Endothelial cell of umbilical vein (primary cell): ENCODE measurements around the gene TTLL5. TPM values are rescaled to one million over a fixed set of nuclear protein-coding genes. Genes with fewer than 3 reads are reported as not detected.

ENCODE experiments used
- BruUV-seq: library from RNA; stranded (reverse); fragments of 400-500 nt; replicated peaks from 2 replicates; lab custom pipeline; 2021; lab: Mats Ljungman, UMichigan
- CTCF ChIA-PET: fragments of 300-600, 350-600 bp; sonication (Branson Sonifier 250); formaldehyde crosslinking; loops from one replicate; lab custom pipeline; 2021; ENCODE audit warnings: antibody characterized with exemption, inconsistent platforms; lab: Charles Lee
- POLR2A ChIA-PET: fragments of 300-600, 350-600 bp; sonication (Branson Sonifier 250); formaldehyde crosslinking; loops from one replicate; lab custom pipeline; 2021; ENCODE audit warnings: antibody characterized with exemption, inconsistent platforms; lab: Charles Lee
- DNase-seq: peaks from one replicate; pipeline ENCODE4 v3.0.0-alpha.2; 2011; ENCODE audit warnings: low read depth, low spot score
- FAIRE-seq: peaks from 2 replicates; lab custom pipeline; 2011; peaks lifted over from hg19 to GRCh38; lab: Jason Lieb, UNC
- H2AFZ ChIP-seq: 2 replicates; pipeline ENCODE4 v1.6.0; 2012; ENCODE audit warnings: low read depth, low read length, control low read depth, inconsistent platforms
- H3K27ac ChIP-seq: 2 replicates; pipeline ENCODE4 v1.5.1; 2011; ENCODE audit warnings: low read depth, mild to moderate bottlenecking, control low read depth, low read length, moderate library complexity; ENCODE audit not compliant: insufficient read depth
- H3K27me3 ChIP-seq, 2 experiments: 2 replicates each; pipeline versions ENCODE4 v1.6.0 to v1.6.1; 2011; ENCODE audit warnings: low read length in 2 of 2, mixed read lengths in 1 of 2; ENCODE audit not compliant: control insufficient read depth in 2 of 2, insufficient read depth in 2 of 2
- H3K36me3 ChIP-seq, 2 experiments: 2 replicates in 1 of 2; 3 replicates in 1 of 2; pipeline ENCODE4 v1.5.1; 2011; ENCODE audit warnings: low read length in 2 of 2, mild to moderate bottlenecking in 1 of 2, moderate library complexity in 1 of 2; ENCODE audit not compliant: control insufficient read depth in 2 of 2, insufficient read depth in 2 of 2; ENCODE audit errors: extremely low read depth in 1 of 2
- H3K4me1 ChIP-seq: 3 replicates; pipeline ENCODE4 v1.5.1; 2011; ENCODE audit warnings: mild to moderate bottlenecking, low read length; ENCODE audit not compliant: control insufficient read depth, insufficient read depth; ENCODE audit errors: extremely low read depth
- H3K4me2 ChIP-seq: 2 replicates; pipeline ENCODE4 v1.6.1; 2011; ENCODE audit warnings: low read length, control low read depth, mixed read lengths; ENCODE audit not compliant: insufficient read depth
- H3K4me3 ChIP-seq, 3 experiments: fragments of 200-600 bp in 1 of 3; sonication (generic), shearing (Covaris generic) in 1 of 3; replicated peaks in 1 of 3; 2 replicates each; pipeline ENCODE4 v1.5.1; 2011 to 2016; ENCODE audit warnings: control low read depth in 3 of 3, low read length in 3 of 3, mild to moderate bottlenecking in 2 of 3, inconsistent platforms in 1 of 3, low read depth in 1 of 3, moderate library complexity in 1 of 3; ENCODE audit not compliant: insufficient read depth in 1 of 3
- H3K79me2 ChIP-seq: 2 replicates; pipeline ENCODE4 v1.6.0; 2012; ENCODE audit warnings: low read length, inconsistent platforms; ENCODE audit not compliant: control insufficient read depth, insufficient read depth
- H3K9ac ChIP-seq: replicated peaks from 2 replicates; pipeline ENCODE3; 2011; ENCODE audit warnings: low read length, control low read depth; ENCODE audit not compliant: insufficient read depth; ENCODE audit errors: extremely low read depth
- H3K9me1 ChIP-seq: replicated peaks from 3 replicates; pipeline ENCODE4 v1.6.0; 2011; ENCODE audit warnings: mild to moderate bottlenecking, low read length; ENCODE audit not compliant: control insufficient read depth, insufficient read depth; ENCODE audit errors: extremely low read depth
- H3K9me3 ChIP-seq: replicated peaks from 2 replicates; pipeline ENCODE4 v1.5.1; 2012; ENCODE audit warnings: low read length, inconsistent platforms; ENCODE audit not compliant: control insufficient read depth, insufficient read depth
- H4K20me1 ChIP-seq: replicated peaks from 2 replicates; pipeline ENCODE3; 2011; ENCODE audit warnings: mild to moderate bottlenecking, low read length; ENCODE audit not compliant: control insufficient read depth, insufficient read depth; ENCODE audit errors: extremely low read depth
- CTCF ChIP-seq, 2 donors: IDR thresholded peaks; 1 replicate in 1 of 2; 2 replicates in 1 of 2; pipeline ENCODE4 v1.5.1; 2011; ENCODE audit warnings: low read length in 2 of 2, mild to moderate bottlenecking in 2 of 2, moderate library complexity in 2 of 2, control low read depth in 1 of 2, inconsistent platforms in 1 of 2, low read depth in 1 of 2; ENCODE audit not compliant: insufficient read depth in 1 of 2; ENCODE audit errors: extremely low read depth in 1 of 2
- EZH2 ChIP-seq: IDR thresholded peaks from 2 replicates; pipeline ENCODE4 v1.6.1; 2012; ENCODE audit warnings: borderline replicate concordance, low read depth, mild to moderate bottlenecking, moderate library complexity, low read length, inconsistent platforms; ENCODE audit not compliant: severe bottlenecking
- FOS ChIP-seq: IDR thresholded peaks from 2 replicates; pipeline ENCODE4 v1.6.1; 2011; ENCODE audit warnings: mild to moderate bottlenecking, low read length, moderate library complexity, borderline replicate concordance; ENCODE audit not compliant: insufficient read depth
- GATA2 ChIP-seq: IDR thresholded peaks from 2 replicates; pipeline ENCODE4 v1.7.0; 2011; ENCODE audit warnings: low read depth, mild to moderate bottlenecking, moderate library complexity, mixed read lengths, low read length; ENCODE audit not compliant: insufficient read length, insufficient read depth
- JUN ChIP-seq: IDR thresholded peaks from 2 replicates; pipeline ENCODE4 v1.6.1; 2011; ENCODE audit warnings: borderline replicate concordance, low read depth; ENCODE audit not compliant: insufficient read length, insufficient read depth
- MAX ChIP-seq: IDR thresholded peaks from 2 replicates; pipeline ENCODE4 v1.6.1; 2011; ENCODE audit not compliant: insufficient read depth, insufficient read length
- MYC ChIP-seq: IDR thresholded peaks from one replicate; pipeline ENCODE4 v1.6.1; 2011; ENCODE audit warnings: mild to moderate bottlenecking, low read depth, low read length
- POLR2A ChIP-seq: IDR thresholded peaks from 2 replicates; pipeline ENCODE4 v1.6.1; 2012; ENCODE audit warnings: low read depth, mild to moderate bottlenecking, control low read depth, low read length
- POLR2AphosphoS5 ChIP-seq: IDR thresholded peaks from 2 replicates; pipeline ENCODE4 v1.6.1; 2012; ENCODE audit warnings: low read depth, mild to moderate bottlenecking, control low read depth, low read length, moderate library complexity; ENCODE audit not compliant: insufficient read depth
- dilution Hi-C: fragments of 300-500 bp; cut with MboI; formaldehyde crosslinking; loops from one replicate; pipeline ENCODE4 v1.15.0; 2019; ENCODE audit warnings: low sequenced_read_pairs; ENCODE audit not compliant: extremely low pct_ligation_motif_present
- intact Hi-C: fragments of 100-400 bp; cut with micrococcal nuclease; formaldehyde crosslinking; loops from one replicate; pipeline ENCODE4 v1.10.0; 2022
- polyA plus RNA-seq, 4 experiments: library from polyadenylated mRNA; depleted of rRNA in 3 of 4; stranded (reverse) in 3 of 4; unstranded in 1 of 4; fragments of >200 nt; gene quantifications; 2 replicates each; pipeline versions ENCODE4 v1.2.1 to v1.2.3, GENCODE V29; 2011 to 2012; ENCODE audit warnings: missing spikeins in 1 of 4
- total RNA-seq: library from RNA; stranded (reverse); gene quantifications from 2 replicates; pipeline ENCODE4 v1.2.3, GENCODE V29; 2021

TTLL5 gene
- total and polyA plus RNA-seq, 2 donors (not counting 3 experiments of a cell fraction or from before 2014, with no cell fraction given): 33.2 to 93.6 TPM

GRCh38 chr14:75627406-75627805 lies 33.6 kb upstream of the TTLL5 start:
- intact Hi-C loops (no loop called here), dilution Hi-C loops (no loop called here)
- DNase-seq (no peak), FAIRE-seq (no peak)
- Histone ChIP-seq H3K27ac (no peak overlapping the region), H3K79me2 (no peaks in the 10 kb centered on the region), H3K27me3 (peaks cover 0 to 7% of the 10 kb centered on the region in 2 experiments), H3K4me2 (no peak overlapping the region), H4K20me1 (no peaks in the 10 kb centered on the region), H3K9me3 (no peaks in the 10 kb centered on the region), H3K4me3 (no peak overlapping the region), H2AFZ (no peak overlapping the region), H3K9me1 (no peaks in the 10 kb centered on the region), H3K4me1 (no peaks in the 10 kb centered on the region), H3K9ac (no peak overlapping the region), H3K36me3 (no peaks in the 10 kb centered on the region)
- ChIA-PET CTCF (interaction anchor here (0.7 kb wide), 1 partner anchor 50 kb away, joined by 3 read pairs; no protein-coding TSS in a partner anchor), POLR2A (no interaction called here)
- no TSS peak for BruUV-seq
- TF ChIP-seq GATA2 (no peak), POLR2AphosphoS5 (no peak), FOS (no peak), POLR2A (no peak), JUN (no peak), MAX (no peak), CTCF (IDR thresholded peaks at IDR 0.05; ENCODE audit: extremely low read depth in 1 of 2, insufficient read depth in 1 of 2, low read depth in 1 of 2, low read length in 2 of 2) (no peak), MYC (no peak), EZH2 (no peak)
